ENCODE results near the gene CHST10. TPM values are rescaled to one million over a fixed set of nuclear protein-coding genes. Genes with fewer than 3 reads are reported as not detected.

The CHST10 gene
- total and polyA plus RNA-seq, 9 donors, result 10.0 to 23.7 (median 15.8) TPM

GRCh38 chr2:100404411-100404810 lies 13.1 kb downstream of the CHST10 start:
- no peak for DNase-seq
- intact Hi-C loops (cut with DNase I), result no loop called here
- WGBS, 3 donors, result 73 to 94% (median 87%) methylated on average over 7 of the region's 7 CpGs

GRCh38 chr2:100403722-100404121 lies 13.7 kb downstream of the CHST10 start:
- no peaks in the 10 kb centered on the region for H3K36me3 ChIP-seq
- intact Hi-C loops (cut with DNase I), result no loop called here
- DNase-seq, result no peak
- no peak for TF ChIP-seq POLR2A (IDR thresholded peaks at IDR 0.05)
- TF ChIP-seq CTCF (IDR thresholded peaks at IDR 0.05), result no peak
- no peak for TF ChIP-seq EP300 (IDR thresholded peaks at IDR 0.05)
- 83 to 87% (median 86%) methylated on average over 10 of the region's 10 CpGs for WGBS, 3 donors
- no peaks in the 10 kb centered on the region for H3K27me3 ChIP-seq
- H3K4me3 ChIP-seq, result no peak overlapping the region
- no peaks in the 10 kb centered on the region for H3K9me3 ChIP-seq
- no peak overlapping the region for H3K27ac ChIP-seq
- H3K4me1 ChIP-seq (ENCODE audit: insufficient read depth), result no peaks in the 10 kb centered on the region

More at GRCh38 chr2:100404411-100404810, 13.1 kb downstream of the CHST10 start:
- no peaks in the 10 kb centered on the region for H3K36me3 ChIP-seq
- no peaks in the 10 kb centered on the region for H3K27me3 ChIP-seq
- TF ChIP-seq CTCF (IDR thresholded peaks at IDR 0.05) (no peak), EP300 (IDR thresholded peaks at IDR 0.05) (no peak), POLR2A (IDR thresholded peaks at IDR 0.05) (no peak)
- H3K9me3 ChIP-seq, result no peaks in the 10 kb centered on the region
- H3K4me3 ChIP-seq, result no peak overlapping the region
- H3K27ac ChIP-seq, result no peak overlapping the region
- no peaks in the 10 kb centered on the region for H3K4me1 ChIP-seq (ENCODE audit: insufficient read depth)

- intact Hi-C loops (cut with DNase I), result no loop called here
- WGBS, 3 donors, result 94 to 95% (median 94%) methylated on average over 7 of the region's 7 CpGs
- DNase-seq, result no peak
- H3K4me3 ChIP-seq, result no peak overlapping the region
- no peaks in the 10 kb centered on the region for H3K4me1 ChIP-seq (ENCODE audit: insufficient read depth)
- no peak overlapping the region for H3K27ac ChIP-seq
- no peaks in the 10 kb centered on the region for H3K9me3 ChIP-seq
- H3K36me3 ChIP-seq, result no peaks in the 10 kb centered on the region
- H3K27me3 ChIP-seq, result no peaks in the 10 kb centered on the region
- TF ChIP-seq POLR2A (IDR thresholded peaks at IDR 0.05) (no peak), EP300 (IDR thresholded peaks at IDR 0.05) (no peak), CTCF (IDR thresholded peaks at IDR 0.05) (no peak)
These were observed 16.2 kb downstream of the CHST10 start for GRCh38 chr2:100401268-100401667.

- intact Hi-C loops (cut with DNase I), result loop anchor here in 2 of 4 donors (10.0 kb wide), 1 partner anchor 845 kb away; no protein-coding TSS in a partner anchor
- no peak for TF ChIP-seq CTCF (IDR thresholded peaks at IDR 0.05)
- TF ChIP-seq EP300 (IDR thresholded peaks at IDR 0.05), result no peak
- no peak for TF ChIP-seq POLR2A (IDR thresholded peaks at IDR 0.05)
- no peaks in the 10 kb centered on the region for H3K27me3 ChIP-seq
- H3K4me1 ChIP-seq (ENCODE audit: insufficient read depth), result no peaks in the 10 kb centered on the region
- H3K27ac ChIP-seq, result no peak overlapping the region
- H3K9me3 ChIP-seq, result no peaks in the 10 kb centered on the region
- H3K4me3 ChIP-seq, result no peak overlapping the region
- no peaks in the 10 kb centered on the region for H3K36me3 ChIP-seq
- DNase-seq, result no peak
- 95 to 96% (median 95%) methylated on average over 9 of the region's 9 CpGs for WGBS, 3 donors
These were observed 17.8 kb downstream of the CHST10 start for GRCh38 chr2:100399714-100400113.
